Dedifferentiated amniotic fluid mesenchymal stem cell (primary cell): ENCODE measurements around the gene MSH5.

Experiments
- DNase-seq: peaks from one replicate; pipeline ENCODE4 v3.0.0-alpha.2; 2016; ENCODE audit errors: extremely low spot score

The MSH5 gene

GRCh38 chr6:31760790-31761189 is 21.0 kb downstream of the MSH5 start:
- DNase-seq = no peak

GRCh38 chr6:31761343-31761742 is 21.5 kb downstream of the MSH5 start:
- no peak for DNase-seq

- no peak for DNase-seq
Observed at GRCh38 chr6:31762356-31762755, 22.6 kb downstream of the MSH5 start, which contains the start of gene SAPCD1. Gene SAPCD1 (plus strand): TSS chr6:31762656. CDS start chr6:31763055, 399 bp downstream.

GRCh38 chr6:31762878-31763618 is 23.2 kb downstream of the MSH5 start:
- DNase-seq = no peak

- peak; percentile 73 for DNase-seq
Observed at GRCh38 chr6:31763619-31763940, 23.8 kb downstream of the MSH5 start.

GRCh38 chr6:31764198-31764597 is 24.4 kb downstream of the MSH5 start:
- no peak for DNase-seq

GRCh38 chr6:31765559-31765909 is 25.7 kb downstream of the MSH5 start:
- no peak for DNase-seq

GRCh38 chr6:31765910-31766794 is 26.3 kb downstream of the MSH5 start:
- DNase-seq = no peak

GRCh38 chr6:31767096-31767645 is 27.4 kb downstream of the MSH5 start:
- no peak for DNase-seq

- no peak for DNase-seq
Observed at GRCh38 chr6:31768363-31769257, 28.8 kb downstream of the MSH5 start.

GRCh38 chr6:31769684-31770371 is 30.0 kb downstream of the MSH5 start:
- DNase-seq = no peak

- DNase-seq = no peak
Observed at GRCh38 chr6:31770860-31771259, 31.1 kb downstream of the MSH5 start.

- DNase-seq = no peak
Observed at GRCh38 chr6:31771992-31772358, 32.2 kb downstream of the MSH5 start.

- no peak for DNase-seq
Observed at GRCh38 chr6:31775184-31775583, 35.4 kb downstream of the MSH5 start.

GRCh38 chr6:31775633-31776484 is 36.1 kb downstream of the MSH5 start:
- DNase-seq = no peak

GRCh38 chr6:31776485-31776988 is 36.7 kb downstream of the MSH5 start:
- DNase-seq = no peak

- peak; percentile 23 for DNase-seq
Observed at GRCh38 chr6:31776989-31777666, 37.3 kb downstream of the MSH5 start, which contains the start of gene VWA7. Gene VWA7 (minus strand): TSS chr6:31777328. CDS start chr6:31776779, 549 bp downstream.

- DNase-seq = no peak
Observed at GRCh38 chr6:31777667-31778050, 37.9 kb downstream of the MSH5 start.

- DNase-seq = no peak
Observed at GRCh38 chr6:31778193-31778592, 38.4 kb downstream of the MSH5 start.
